ENCODE measurements around the gene USP50. TPM values are rescaled to one million over a fixed set of nuclear protein-coding genes. Genes with fewer than 3 reads are reported as not detected.

Gene USP50
- total RNA-seq, 1 donor from 2014 or later, result 2.0 TPM

DNA sequence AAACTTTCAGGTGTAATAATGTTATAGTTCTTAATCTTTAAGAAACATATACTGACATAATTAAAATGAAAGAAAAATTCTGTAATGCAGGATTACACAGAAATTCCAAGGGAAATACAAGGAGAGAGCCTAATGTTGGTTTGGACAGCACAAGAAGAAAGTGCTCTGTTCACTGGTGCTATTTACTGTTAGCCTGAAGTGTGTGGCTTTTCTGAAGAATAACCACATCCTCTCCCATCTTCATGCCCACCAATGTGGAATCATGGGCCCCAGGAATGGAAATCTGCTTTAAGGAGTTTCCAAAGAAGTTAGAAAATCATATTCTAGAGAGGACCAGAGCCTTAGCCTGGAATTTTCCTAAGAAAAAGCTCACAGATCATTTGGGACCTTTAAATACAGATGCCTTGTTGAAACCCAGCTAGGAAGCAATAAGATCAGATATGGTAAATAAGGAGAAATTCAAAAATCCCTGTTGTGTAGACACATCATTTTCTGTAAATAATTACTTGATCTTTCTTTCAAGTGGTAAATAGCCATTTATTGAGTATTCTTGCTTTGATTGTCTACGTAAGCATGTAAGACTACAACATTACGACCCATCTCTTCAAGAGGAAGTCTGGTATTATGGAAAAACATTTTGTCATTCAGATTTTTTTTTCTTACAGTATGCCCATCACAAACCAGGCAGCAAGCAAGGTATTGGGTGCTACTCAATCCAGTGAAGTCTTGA, 10.3 kb upstream of the USP50 start:
- Mint-ChIP-seq H3K4me3 (ENCODE audit: unreplicated experiment) (no peak overlapping the region), H3K4me1 (ENCODE audit: unreplicated experiment) (no peaks in the 10 kb centered on the region), H3K9me3 (ENCODE audit: unreplicated experiment) (no peaks in the 10 kb centered on the region), H3K27ac (ENCODE audit: unreplicated experiment) (no peak overlapping the region), H3K27me3 (ENCODE audit: unreplicated experiment) (no peaks in the 10 kb centered on the region), H3K36me3 (ENCODE audit: unreplicated experiment) (peaks cover 42% of the 10 kb centered on the region)
- no peak for DNase-seq (ENCODE audit: extremely low spot score, unreplicated experiment)
- TF ChIP-seq, protein P1, sequence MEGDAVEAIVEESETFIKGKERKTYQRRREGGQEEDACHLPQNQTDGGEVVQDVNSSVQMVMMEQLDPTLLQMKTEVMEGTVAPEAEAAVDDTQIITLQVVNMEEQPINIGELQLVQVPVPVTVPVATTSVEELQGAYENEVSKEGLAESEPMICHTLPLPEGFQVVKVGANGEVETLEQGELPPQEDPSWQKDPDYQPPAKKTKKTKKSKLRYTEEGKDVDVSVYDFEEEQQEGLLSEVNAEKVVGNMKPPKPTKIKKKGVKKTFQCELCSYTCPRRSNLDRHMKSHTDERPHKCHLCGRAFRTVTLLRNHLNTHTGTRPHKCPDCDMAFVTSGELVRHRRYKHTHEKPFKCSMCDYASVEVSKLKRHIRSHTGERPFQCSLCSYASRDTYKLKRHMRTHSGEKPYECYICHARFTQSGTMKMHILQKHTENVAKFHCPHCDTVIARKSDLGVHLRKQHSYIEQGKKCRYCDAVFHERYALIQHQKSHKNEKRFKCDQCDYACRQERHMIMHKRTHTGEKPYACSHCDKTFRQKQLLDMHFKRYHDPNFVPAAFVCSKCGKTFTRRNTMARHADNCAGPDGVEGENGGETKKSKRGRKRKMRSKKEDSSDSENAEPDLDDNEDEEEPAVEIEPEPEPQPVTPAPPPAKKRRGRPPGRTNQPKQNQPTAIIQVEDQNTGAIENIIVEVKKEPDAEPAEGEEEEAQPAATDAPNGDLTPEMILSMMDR (IDR thresholded peaks at IDR 0.05), result no peak

DNA sequence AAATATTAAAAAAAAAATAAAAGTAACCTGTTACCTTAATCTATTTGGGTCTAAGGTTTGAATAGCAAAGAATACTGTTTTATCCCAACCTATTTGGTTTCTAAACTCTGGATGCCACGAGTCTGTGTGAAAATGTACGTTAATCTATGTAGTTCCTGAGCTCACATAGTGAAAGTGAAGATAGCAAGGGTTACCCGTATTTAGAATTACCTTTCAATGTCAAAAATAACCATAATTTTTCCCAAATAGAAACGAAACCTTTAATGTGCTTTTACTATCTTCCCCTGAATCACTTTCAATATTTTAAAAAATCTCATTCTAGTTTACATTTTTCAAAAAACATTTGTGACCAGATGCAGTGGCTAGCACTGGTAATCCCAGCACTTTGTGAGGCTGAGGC, 5.8 kb upstream of the USP50 start:
- H3K4me1 Mint-ChIP-seq (ENCODE audit: unreplicated experiment), result peaks cover 2% of the 10 kb centered on the region
- no peaks in the 10 kb centered on the region for H3K9me3 Mint-ChIP-seq (ENCODE audit: unreplicated experiment)
- H3K4me3 Mint-ChIP-seq (ENCODE audit: unreplicated experiment), result no peak overlapping the region
- DNase-seq (ENCODE audit: extremely low spot score, unreplicated experiment), result no peak
- peaks cover 23% of the 10 kb centered on the region for H3K36me3 Mint-ChIP-seq (ENCODE audit: unreplicated experiment)
- peaks cover 2% of the 10 kb centered on the region for H3K27me3 Mint-ChIP-seq (ENCODE audit: unreplicated experiment)
- H3K27ac Mint-ChIP-seq (ENCODE audit: unreplicated experiment), result no peak overlapping the region
- TF ChIP-seq, protein P1 (IDR thresholded peaks at IDR 0.05), result no peak

DNA sequence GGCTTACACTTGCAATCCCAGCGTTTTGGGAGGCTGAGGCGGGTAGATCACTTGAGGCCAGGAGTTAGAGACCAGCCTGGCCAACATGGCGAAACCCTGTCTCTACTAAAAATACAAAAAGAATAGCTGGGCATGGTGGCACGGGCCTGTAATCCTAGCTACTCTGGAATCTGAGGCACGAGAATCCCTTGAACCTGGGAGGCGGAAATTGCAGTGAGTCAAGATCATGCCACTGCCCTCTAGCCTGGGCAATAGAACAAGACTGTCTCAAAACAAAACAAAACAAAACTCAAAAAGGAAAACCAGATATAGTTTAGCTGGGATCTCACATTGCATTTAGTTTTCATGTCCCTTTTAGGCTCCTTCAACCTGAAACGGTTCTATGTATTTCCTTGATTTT, 2.9 kb upstream of the USP50 start:
- H3K27ac Mint-ChIP-seq (ENCODE audit: unreplicated experiment), result no peak overlapping the region
- H3K36me3 Mint-ChIP-seq (ENCODE audit: unreplicated experiment), result peaks cover 7% of the 10 kb centered on the region
- H3K9me3 Mint-ChIP-seq (ENCODE audit: unreplicated experiment), result no peaks in the 10 kb centered on the region
- H3K27me3 Mint-ChIP-seq (ENCODE audit: unreplicated experiment), result peaks cover 2% of the 10 kb centered on the region
- no peak for DNase-seq (ENCODE audit: extremely low spot score, unreplicated experiment)
- no peak overlapping the region for H3K4me3 Mint-ChIP-seq (ENCODE audit: unreplicated experiment)
- peaks cover 2% of the 10 kb centered on the region for H3K4me1 Mint-ChIP-seq (ENCODE audit: unreplicated experiment)
- TF ChIP-seq, protein P1 (IDR thresholded peaks at IDR 0.05), result no peak

DNA sequence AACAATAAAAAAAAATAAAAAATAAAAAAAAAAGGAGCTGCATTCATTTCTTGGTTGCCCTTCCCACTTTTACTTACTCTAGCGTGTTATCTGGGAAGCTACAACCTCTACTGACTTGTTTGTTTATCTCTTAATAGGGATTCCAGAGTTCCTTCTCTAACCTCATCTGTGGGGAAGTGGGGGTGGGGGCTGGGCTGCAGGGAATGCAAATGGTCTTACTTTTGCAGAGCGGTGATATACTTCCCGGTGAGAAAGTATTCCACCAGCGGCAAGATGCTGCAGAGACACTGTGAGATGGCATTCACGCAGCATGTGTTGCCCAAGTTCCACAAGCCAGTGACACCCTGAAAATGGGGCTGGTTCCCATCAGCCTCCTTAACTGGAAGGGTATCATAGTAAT, 2.1 kb downstream of the USP50 start:
- H3K4me1 Mint-ChIP-seq (ENCODE audit: unreplicated experiment), result peaks cover 14% of the 10 kb centered on the region
- peaks cover 2% of the 10 kb centered on the region for H3K27me3 Mint-ChIP-seq (ENCODE audit: unreplicated experiment)
- H3K9me3 Mint-ChIP-seq (ENCODE audit: unreplicated experiment), result no peaks in the 10 kb centered on the region
- no peaks in the 10 kb centered on the region for H3K36me3 Mint-ChIP-seq (ENCODE audit: unreplicated experiment)
- TF ChIP-seq, protein P1 (IDR thresholded peaks at IDR 0.05), result no peak
- no peak for DNase-seq (ENCODE audit: extremely low spot score, unreplicated experiment)
- no peak overlapping the region for H3K27ac Mint-ChIP-seq (ENCODE audit: unreplicated experiment)
- H3K4me3 Mint-ChIP-seq (ENCODE audit: unreplicated experiment), result no peak overlapping the region

DNA sequence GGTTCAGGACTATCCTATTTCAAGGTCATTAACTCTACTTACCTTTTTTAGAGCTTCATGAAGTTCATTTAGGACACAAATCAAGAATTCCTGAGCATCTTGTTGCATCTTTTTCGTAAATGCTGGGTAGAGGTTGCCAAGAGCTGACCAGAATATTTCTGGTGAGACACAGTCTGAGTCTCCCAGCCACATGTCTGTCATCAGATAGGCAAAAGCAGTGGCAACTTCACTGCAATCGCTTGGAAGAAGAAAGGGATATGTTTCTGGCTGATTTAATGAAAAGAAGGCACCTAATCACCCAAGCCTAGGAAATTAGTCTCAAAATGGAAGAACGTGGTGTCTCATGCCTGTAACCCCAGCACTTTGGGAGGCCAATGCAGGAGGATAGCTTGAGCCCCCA, 2.9 kb downstream of the USP50 start:
- Mint-ChIP-seq H3K4me1 (ENCODE audit: unreplicated experiment) (peaks cover 14% of the 10 kb centered on the region), H3K27ac (ENCODE audit: unreplicated experiment) (no peak overlapping the region), H3K9me3 (ENCODE audit: unreplicated experiment) (no peaks in the 10 kb centered on the region), H3K36me3 (ENCODE audit: unreplicated experiment) (no peaks in the 10 kb centered on the region), H3K27me3 (ENCODE audit: unreplicated experiment) (peaks cover 2% of the 10 kb centered on the region), H3K4me3 (ENCODE audit: unreplicated experiment) (no peak overlapping the region)
- DNase-seq (ENCODE audit: extremely low spot score, unreplicated experiment), result no peak
- TF ChIP-seq, protein P1 (IDR thresholded peaks at IDR 0.05), result no peak
